GM18526 (cell line): ENCODE measurements around the gene POC1A.

Source experiments
- POLR2A ChIP-seq: IDR thresholded peaks from 3 replicates; pipeline ENCODE4 v1.6.1; 2011; ENCODE audit not compliant: insufficient read length; ENCODE audit errors: extremely low read depth

Gene POC1A

GRCh38 chr3:52036829-52037228 lies 117.4 kb downstream of the POC1A start:
- TF ChIP-seq POLR2A: no peak

- TF ChIP-seq POLR2A: no peak
Measured at GRCh38 chr3:52036222-52036694, 118.0 kb downstream of the POC1A start.

GRCh38 chr3:52034651-52035050 lies 119.6 kb downstream of the POC1A start:
- TF ChIP-seq POLR2A: no peak

- TF ChIP-seq POLR2A: no peak
Measured at GRCh38 chr3:52034212-52034611, 120.0 kb downstream of the POC1A start.

GRCh38 chr3:52032702-52033408 lies 121.4 kb downstream of the POC1A start:
- no peak for TF ChIP-seq POLR2A

GRCh38 chr3:52031896-52032295 lies 122.3 kb downstream of the POC1A start:
- TF ChIP-seq POLR2A: no peak

GRCh38 chr3:52030714-52031310 lies 123.4 kb downstream of the POC1A start:
- no peak for TF ChIP-seq POLR2A

- no peak for TF ChIP-seq POLR2A
Measured at GRCh38 chr3:52029535-52029934, 124.7 kb downstream of the POC1A start.

- TF ChIP-seq POLR2A: no peak
Measured at GRCh38 chr3:52029053-52029452, 125.2 kb downstream of the POC1A start.

GRCh38 chr3:52028572-52028971 lies 125.7 kb downstream of the POC1A start:
- TF ChIP-seq POLR2A: no peak

- TF ChIP-seq POLR2A: no peak
Measured at GRCh38 chr3:52026041-52026440, 128.2 kb downstream of the POC1A start.

- no peak for TF ChIP-seq POLR2A
Measured at GRCh38 chr3:52025453-52025852, 128.8 kb downstream of the POC1A start.
